ENCODE measurements around the gene OXLD1. TPM values are rescaled to one million over a fixed set of nuclear protein-coding genes. Genes with fewer than 3 reads are reported as not detected.

Gene OXLD1
- 10 to 100 TPM; 18.4 to 26.5 (median 21.6) TPM for total RNA-seq

DNA sequence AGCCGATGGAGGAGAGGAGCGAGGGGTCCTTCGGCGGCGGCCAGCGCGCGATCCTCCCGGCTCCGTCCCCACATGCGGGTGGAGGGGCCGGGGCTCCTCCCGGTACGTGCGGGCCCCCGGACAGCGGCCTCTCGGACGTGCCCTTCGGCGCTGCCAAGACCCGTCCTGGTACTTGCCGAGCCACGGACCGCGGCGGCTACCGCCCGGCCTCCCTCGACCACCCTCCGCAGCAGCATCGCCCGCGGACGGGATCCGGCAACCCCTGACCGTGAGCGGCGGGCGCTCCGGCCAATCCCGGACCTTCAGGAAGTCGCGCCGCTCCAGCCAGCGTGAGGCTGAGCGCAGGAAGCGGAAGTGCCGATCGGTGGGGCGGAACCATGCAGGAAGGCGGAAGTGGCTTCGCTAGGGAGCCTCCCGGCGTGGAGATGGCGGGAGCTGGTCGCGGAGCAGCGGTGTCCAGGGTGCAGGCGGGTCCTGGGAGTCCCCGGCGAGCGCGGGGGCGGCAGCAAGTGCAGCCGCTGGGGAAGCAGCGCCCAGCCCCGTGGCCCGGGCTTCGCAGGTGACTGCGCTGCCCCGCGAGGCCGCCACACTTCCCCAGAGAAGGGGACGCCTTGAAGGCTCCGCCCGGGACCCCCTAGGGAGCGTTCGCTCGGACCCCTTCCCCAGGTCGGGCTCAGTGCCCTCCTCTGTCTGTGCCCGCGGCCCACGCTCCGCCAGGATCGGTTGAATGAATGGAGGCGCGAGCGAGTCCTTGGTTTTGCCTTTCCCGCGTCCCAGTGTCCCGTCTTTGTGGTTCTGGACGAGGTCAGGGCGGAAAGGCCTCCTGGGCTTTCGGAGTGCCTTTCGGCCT lies at the start of gene OXLD1, which contains the start of gene CCDC137:
OXLD1 (minus strand) TSS at position 264 of the 850 bp plus-strand sequence; CDS start at position 236, 28 bp downstream.
CCDC137 (plus strand) TSS at position 396 of the 850 bp plus-strand sequence; CDS start at position 426, 30 bp downstream.
- DNase-seq (ENCODE audit: low spot score) = peak; percentile 78
- peak; percentile 97 for ATAC-seq (ENCODE audit: low FRiP score)
- TF ChIP-seq, protein P1, sequence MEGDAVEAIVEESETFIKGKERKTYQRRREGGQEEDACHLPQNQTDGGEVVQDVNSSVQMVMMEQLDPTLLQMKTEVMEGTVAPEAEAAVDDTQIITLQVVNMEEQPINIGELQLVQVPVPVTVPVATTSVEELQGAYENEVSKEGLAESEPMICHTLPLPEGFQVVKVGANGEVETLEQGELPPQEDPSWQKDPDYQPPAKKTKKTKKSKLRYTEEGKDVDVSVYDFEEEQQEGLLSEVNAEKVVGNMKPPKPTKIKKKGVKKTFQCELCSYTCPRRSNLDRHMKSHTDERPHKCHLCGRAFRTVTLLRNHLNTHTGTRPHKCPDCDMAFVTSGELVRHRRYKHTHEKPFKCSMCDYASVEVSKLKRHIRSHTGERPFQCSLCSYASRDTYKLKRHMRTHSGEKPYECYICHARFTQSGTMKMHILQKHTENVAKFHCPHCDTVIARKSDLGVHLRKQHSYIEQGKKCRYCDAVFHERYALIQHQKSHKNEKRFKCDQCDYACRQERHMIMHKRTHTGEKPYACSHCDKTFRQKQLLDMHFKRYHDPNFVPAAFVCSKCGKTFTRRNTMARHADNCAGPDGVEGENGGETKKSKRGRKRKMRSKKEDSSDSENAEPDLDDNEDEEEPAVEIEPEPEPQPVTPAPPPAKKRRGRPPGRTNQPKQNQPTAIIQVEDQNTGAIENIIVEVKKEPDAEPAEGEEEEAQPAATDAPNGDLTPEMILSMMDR (IDR thresholded peaks at IDR 0.05) = no peak

DNA sequence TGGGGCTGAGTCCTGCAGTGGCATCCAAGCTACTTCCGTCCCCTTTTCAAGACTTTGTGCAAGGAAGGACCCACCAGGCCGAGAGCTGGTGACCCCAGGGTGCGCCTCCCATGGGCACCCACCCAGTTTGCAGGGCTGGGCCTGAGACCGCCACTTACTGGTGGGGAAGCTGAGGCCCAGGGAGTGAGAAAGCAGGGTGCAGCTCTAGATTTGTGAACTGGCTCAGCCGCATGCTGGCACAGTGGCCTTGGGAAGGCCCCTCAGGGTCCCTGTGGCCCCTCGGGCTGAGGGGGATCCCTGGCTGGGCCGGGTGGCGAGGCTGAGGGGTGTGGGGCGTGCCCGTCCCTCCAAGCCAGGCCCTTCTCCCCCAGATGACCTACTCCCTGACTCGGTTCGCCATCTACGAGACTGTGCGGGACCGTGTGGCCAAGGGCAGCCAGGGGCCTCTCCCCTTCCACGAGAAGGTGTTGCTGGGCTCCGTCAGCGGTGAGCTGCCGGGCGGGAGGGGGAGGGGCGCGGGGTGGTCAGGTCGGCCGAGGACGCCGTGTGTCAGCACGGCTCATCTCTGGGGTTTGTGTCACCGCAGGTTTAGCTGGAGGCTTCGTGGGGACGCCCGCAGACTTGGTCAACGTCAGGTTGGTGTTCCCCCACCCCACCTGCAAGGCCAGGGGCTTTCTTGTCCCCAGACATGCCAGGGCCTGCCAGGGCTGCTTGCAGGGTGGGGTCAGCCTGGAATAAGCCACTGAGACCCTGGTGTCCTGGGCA lies 48.9 kb upstream of the OXLD1 start:
- no peak for DNase-seq (ENCODE audit: low spot score)

DNA sequence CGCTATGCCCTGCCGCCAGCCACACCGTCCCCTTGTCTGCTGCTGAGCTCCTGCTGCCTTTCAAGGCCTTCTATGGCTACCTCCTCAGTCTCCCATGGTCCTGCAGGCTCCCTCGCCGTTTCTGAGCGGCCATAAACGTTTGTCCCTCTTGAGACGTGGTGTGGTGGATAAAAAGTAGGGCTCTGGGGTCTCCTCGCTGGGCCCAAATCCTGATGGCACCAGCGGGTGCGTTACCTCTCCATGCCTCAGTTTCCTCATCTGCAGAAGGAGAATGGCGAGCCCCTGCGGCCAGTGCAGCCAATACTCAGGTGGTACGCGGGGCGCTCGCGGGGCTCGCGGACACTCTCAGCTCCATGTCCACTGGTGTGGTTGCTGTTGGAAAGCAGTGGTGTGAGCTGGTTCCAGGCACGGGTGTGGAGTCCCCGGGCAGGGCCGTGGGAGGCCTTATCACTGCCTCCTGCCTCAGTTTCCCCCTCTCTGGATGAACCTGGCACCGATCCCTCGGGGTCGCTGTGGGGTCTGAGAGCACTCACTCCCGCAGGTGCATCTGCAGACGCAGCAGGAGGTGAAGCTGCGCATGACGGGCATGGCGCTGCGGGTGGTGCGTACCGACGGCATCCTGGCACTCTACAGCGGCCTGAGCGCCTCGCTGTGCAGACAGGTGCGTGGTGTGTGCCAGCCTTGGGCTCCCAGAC lies 48.2 kb upstream of the OXLD1 start:
- TF ChIP-seq, protein P1 (IDR thresholded peaks at IDR 0.05) = no peak
- no peak for ATAC-seq (ENCODE audit: low FRiP score)
- DNase-seq (ENCODE audit: low spot score) = no peak

More for the DNA sequence above, 48.9 kb upstream of the OXLD1 start:
- ATAC-seq (ENCODE audit: low FRiP score) = no peak
- TF ChIP-seq, protein P1 (IDR thresholded peaks at IDR 0.05) = no peak

DNA sequence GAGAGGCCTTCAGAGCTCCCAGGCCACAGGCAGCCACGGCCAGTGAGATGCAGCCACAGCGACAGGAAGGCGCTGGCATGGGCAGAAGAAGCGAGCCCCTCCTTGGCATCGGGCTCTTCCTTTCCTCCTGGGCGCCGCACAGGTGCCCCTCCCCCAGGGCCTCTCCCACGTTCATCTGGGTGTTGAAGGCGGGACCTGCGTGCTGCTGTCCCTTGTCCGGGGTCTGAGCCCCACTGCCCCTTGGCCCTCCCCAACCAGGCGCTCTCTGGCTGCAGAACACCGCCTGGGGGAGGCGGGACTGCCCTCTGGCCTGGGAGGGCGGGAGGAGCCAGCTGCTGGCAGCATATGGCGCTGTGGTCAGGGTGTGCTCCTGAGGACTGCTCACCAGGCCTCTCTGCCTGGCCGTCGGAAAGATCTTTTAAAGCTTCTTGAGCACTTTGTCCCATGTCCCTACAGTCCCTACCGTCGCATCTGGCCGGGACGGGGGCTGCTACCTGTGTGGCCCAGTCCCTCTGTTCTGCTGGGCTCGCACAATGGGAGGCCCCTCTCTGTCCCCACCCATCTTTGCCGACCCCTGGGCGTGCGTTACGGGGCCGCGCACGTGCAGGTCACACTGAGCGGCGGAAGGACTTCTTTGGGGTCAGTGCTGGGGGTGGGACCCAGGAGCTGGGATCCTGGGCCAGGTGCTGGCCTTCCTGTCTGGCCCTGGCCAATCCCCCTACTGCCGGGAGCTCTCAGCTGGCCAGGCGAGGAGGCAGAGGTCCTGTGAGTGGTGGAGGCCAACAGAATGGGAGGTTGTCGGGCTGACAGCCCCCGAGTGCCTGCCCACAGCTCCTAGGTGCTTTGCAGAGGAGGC lies 47.4 kb upstream of the OXLD1 start:
- ATAC-seq (ENCODE audit: low FRiP score) = no peak
- DNase-seq (ENCODE audit: low spot score) = no peak
- TF ChIP-seq, protein P1 (IDR thresholded peaks at IDR 0.05) = no peak

DNA sequence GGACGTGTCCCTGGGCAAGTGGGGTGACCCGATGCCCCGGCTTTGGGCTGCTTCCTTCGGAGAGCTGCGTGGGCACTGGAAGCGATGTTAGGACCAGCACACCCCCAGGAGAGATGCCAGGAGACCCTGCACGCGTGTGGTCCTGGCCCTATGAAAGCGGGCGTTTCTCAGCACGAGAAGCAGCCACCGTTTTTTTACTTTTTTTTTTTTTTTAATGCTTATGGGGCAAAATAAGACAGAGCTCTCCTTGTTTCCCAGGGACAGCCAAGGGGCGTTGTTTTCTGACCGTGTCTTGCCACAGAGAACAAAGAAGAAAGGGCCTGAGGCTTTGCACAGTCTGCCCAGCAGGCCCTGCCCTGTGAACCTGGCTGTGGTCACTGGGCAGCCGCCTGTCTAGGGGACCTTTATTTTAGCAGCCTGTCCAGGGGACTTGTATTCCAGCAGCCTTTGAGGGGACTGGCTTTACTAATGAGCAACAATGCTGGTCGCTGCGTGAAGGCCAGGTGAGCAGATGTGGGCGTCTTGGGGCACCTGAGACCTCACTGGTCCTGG lies 46.7 kb upstream of the OXLD1 start:
- no peak for DNase-seq (ENCODE audit: low spot score)
- TF ChIP-seq, protein P1 (IDR thresholded peaks at IDR 0.05) = no peak

More for the DNA sequence above, 46.7 kb upstream of the OXLD1 start:
- no peak for ATAC-seq (ENCODE audit: low FRiP score)

All from omental fat pad (tissue), 4 donors.